Neural progenitor cell (in vitro differentiated cells): ENCODE measurements around the gene LRRC28. TPM values are rescaled to one million over a fixed set of nuclear protein-coding genes. Genes with fewer than 3 reads are reported as not detected.

Experiments used
- DNase-seq: peaks from one replicate; pipeline ENCODE4 v3.0.0-alpha.2; 2016; ENCODE audit warnings: low spot score
- H2AFZ ChIP-seq: fragments of 200-600 bp; sonication (generic); replicated peaks from 2 replicates; pipeline ENCODE4 v1.6.1; 2016; ENCODE audit warnings: antibody characterized with exemption
- H3F3A ChIP-seq: fragments of 200-600 bp; sonication (generic); 2 replicates; pipeline ENCODE4 v1.6.1; 2016; ENCODE audit warnings: antibody characterized with exemption, low read depth
- H3K27ac ChIP-seq: fragments of 200-600 bp; sonication (generic); 2 replicates; pipeline ENCODE4 v1.5.1; 2016; ENCODE audit warnings: mild to moderate bottlenecking
- H3K27me3 ChIP-seq: fragments of 200-600 bp; sonication (generic); 2 replicates; pipeline ENCODE4 v1.6.1; 2016; ENCODE audit warnings: mild to moderate bottlenecking, moderate library complexity
- H3K36me3 ChIP-seq: fragments of 200-600 bp; sonication (generic); 2 replicates; pipeline ENCODE4 v1.5.1; 2016
- H3K4me1 ChIP-seq: fragments of 200-600 bp; sonication (generic); 2 replicates; pipeline ENCODE4 v1.6.1; 2016; ENCODE audit warnings: mixed run types
- H3K4me2 ChIP-seq: fragments of 200-600 bp; sonication (generic); 2 replicates; pipeline ENCODE4 v1.6.1; 2016
- H3K4me3 ChIP-seq: fragments of 200-600 bp; sonication (generic); 2 replicates; pipeline ENCODE4 v1.5.1; 2016
- H3K79me2 ChIP-seq: fragments of 200-600 bp; sonication (generic); 2 replicates; pipeline ENCODE4 v1.6.1; 2016; ENCODE audit warnings: low read depth
- H3K9ac ChIP-seq: fragments of 200-600 bp; sonication (generic); 2 replicates; pipeline ENCODE4 v1.6.1; 2016
- H3K9me3 ChIP-seq: fragments of 200-600 bp; sonication (generic); 2 replicates; pipeline ENCODE4 v1.5.1; 2016; ENCODE audit warnings: low read depth
- H4K20me1 ChIP-seq: fragments of 200-600 bp; sonication (generic); 2 replicates; pipeline ENCODE4 v1.6.1; 2016; ENCODE audit warnings: low read depth
- H3K27ac Mint-ChIP-seq: 3 replicates; pipeline ENCODE4 v1.8.0; 2021; ENCODE audit warnings: mixed read lengths
- H3K27me3 Mint-ChIP-seq: 2 replicates; pipeline ENCODE4 v1.8.0; 2022; ENCODE audit warnings: low read depth, mild to moderate bottlenecking, inconsistent platforms, moderate library complexity, mixed read lengths; ENCODE audit not compliant: insufficient read depth
- H3K36me3 Mint-ChIP-seq: 3 replicates; pipeline ENCODE4 v1.8.0; 2021; ENCODE audit warnings: mixed read lengths
- H3K4me1 Mint-ChIP-seq: 3 replicates; pipeline ENCODE4 v1.8.0; 2021; ENCODE audit warnings: mixed read lengths
- H3K4me3 Mint-ChIP-seq: 3 replicates; pipeline ENCODE4 v1.8.0; 2021; ENCODE audit warnings: mild to moderate bottlenecking, moderate library complexity, mixed read lengths
- H3K9me3 Mint-ChIP-seq: 3 replicates; pipeline ENCODE4 v1.8.0; 2020; ENCODE audit warnings: mixed read lengths
- CTCF ChIP-seq: fragments of 200-600 bp; sonication (generic); IDR thresholded peaks from 2 replicates; pipeline ENCODE4 v1.5.1; 2017; ENCODE audit warnings: antibody characterized with exemption, mild to moderate bottlenecking
- EZH2 ChIP-seq: fragments of 200-600 bp; sonication (generic); IDR thresholded peaks from 2 replicates; pipeline ENCODE4 v1.6.1; 2017; ENCODE audit warnings: antibody characterized with exemption, mild to moderate bottlenecking, moderate library complexity
- EZH2phosphoT487 ChIP-seq: fragments of 200-600 bp; sonication (generic); IDR thresholded peaks from 2 replicates; pipeline ENCODE4 v1.6.1; 2017; ENCODE audit warnings: antibody characterized with exemption
- total RNA-seq: library from RNA; depleted of rRNA; stranded (reverse); fragments of >200 nt; gene quantifications from 2 replicates; pipeline ENCODE4 v1.2.3, GENCODE V29; 2015; ENCODE audit warnings: low replicate concordance

The LRRC28 gene
- total RNA-seq, 1 donor from 2014 or later: 34.5 TPM

DNA sequence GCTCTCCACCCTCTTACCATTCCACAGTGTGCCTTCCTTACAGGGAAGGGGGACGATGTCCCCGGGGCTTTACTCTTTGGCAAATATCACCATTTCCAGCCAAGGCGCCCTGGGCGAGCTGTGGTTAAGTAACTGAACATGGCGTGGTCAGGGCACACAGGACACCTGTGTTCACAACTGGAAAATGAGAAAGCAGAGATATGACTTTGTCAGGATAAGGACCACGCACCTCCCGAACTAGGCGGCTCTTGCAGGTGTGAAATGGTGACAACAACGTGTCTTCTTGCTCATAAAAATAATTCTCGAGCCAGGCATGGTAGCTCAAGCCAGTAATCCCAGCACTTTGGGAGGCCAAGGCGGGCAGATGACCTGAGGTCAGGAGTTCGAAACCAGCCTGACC lies 154.8 kb downstream of the LRRC28 start:
- Histone ChIP-seq H3K9ac (no peak overlapping the region), H3K4me1 (no peaks in the 10 kb centered on the region), H3F3A (no peaks in the 10 kb centered on the region), H3K27ac (no peak overlapping the region), H3K79me2 (no peaks in the 10 kb centered on the region), H4K20me1 (no peaks in the 10 kb centered on the region), H3K4me2 (no peak overlapping the region), H2AFZ (no peak overlapping the region), H3K36me3 (no peaks in the 10 kb centered on the region), H3K9me3 (no peaks in the 10 kb centered on the region), H3K4me3 (no peak overlapping the region), H3K27me3 (no peaks in the 10 kb centered on the region)
- TF ChIP-seq EZH2: no peak
- TF ChIP-seq EZH2phosphoT487: no peak
- no peak for TF ChIP-seq CTCF
- Mint-ChIP-seq H3K27me3 (peaks cover 2% of the 10 kb centered on the region), H3K4me3 (no peak overlapping the region), H3K4me1 (peaks cover 24% of the 10 kb centered on the region), H3K9me3 (peaks cover 1% of the 10 kb centered on the region), H3K36me3 (no peaks in the 10 kb centered on the region), H3K27ac (no peak overlapping the region)
- DNase-seq: no peak

GRCh38 chr15:99406716-99407487 lies 155.6 kb downstream of the LRRC28 start:
- Histone ChIP-seq H3K4me3 (no peak overlapping the region), H3K27me3 (no peaks in the 10 kb centered on the region), H3F3A (no peaks in the 10 kb centered on the region), H3K79me2 (no peaks in the 10 kb centered on the region), H3K36me3 (no peaks in the 10 kb centered on the region), H3K4me2 (no peak overlapping the region), H3K9me3 (no peaks in the 10 kb centered on the region), H2AFZ (no peak overlapping the region), H3K4me1 (no peaks in the 10 kb centered on the region), H3K9ac (no peak overlapping the region), H4K20me1 (no peaks in the 10 kb centered on the region), H3K27ac (no peak overlapping the region)
- no peak for DNase-seq
- Mint-ChIP-seq H3K9me3 (peaks cover 1% of the 10 kb centered on the region), H3K4me1 (peaks cover 18% of the 10 kb centered on the region), H3K36me3 (no peaks in the 10 kb centered on the region), H3K27me3 (peaks cover 2% of the 10 kb centered on the region), H3K27ac (peak overlapping the region; percentile 60), H3K4me3 (no peak overlapping the region)
- TF ChIP-seq CTCF (no peak), EZH2phosphoT487 (no peak), EZH2 (no peak)

DNA sequence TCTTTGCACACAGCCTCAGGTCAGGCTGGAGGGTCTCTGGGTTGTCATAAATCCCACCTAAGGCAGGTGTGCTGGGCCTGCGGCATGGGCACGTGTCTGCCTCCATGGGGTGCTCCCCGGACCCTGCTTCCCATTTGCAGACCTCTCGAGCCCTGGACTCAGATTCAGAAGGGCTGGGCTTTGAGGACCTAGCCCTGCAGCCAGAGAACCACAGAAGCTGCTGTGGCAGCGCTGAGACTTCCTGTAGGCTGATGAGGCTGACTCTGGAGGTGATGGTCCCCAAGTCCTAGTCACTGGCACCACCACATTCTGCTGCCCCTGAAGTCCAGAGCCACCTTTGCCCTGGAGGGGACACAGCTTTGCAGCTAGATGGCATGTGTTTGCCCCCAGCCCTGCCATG lies 156.4 kb downstream of the LRRC28 start:
- no peaks in the 10 kb centered on the region for H3K36me3 Mint-ChIP-seq
- H3K27ac Mint-ChIP-seq: no peak overlapping the region
- Histone ChIP-seq H3K9ac (no peak overlapping the region), H4K20me1 (no peaks in the 10 kb centered on the region), H3F3A (no peaks in the 10 kb centered on the region), H3K27me3 (no peaks in the 10 kb centered on the region), H3K79me2 (no peaks in the 10 kb centered on the region), H3K27ac (no peak overlapping the region), H3K9me3 (no peaks in the 10 kb centered on the region), H3K4me2 (no peak overlapping the region), H3K36me3 (no peaks in the 10 kb centered on the region), H3K4me1 (no peaks in the 10 kb centered on the region), H2AFZ (no peak overlapping the region), H3K4me3 (no peak overlapping the region)
- H3K9me3 Mint-ChIP-seq: peaks cover 1% of the 10 kb centered on the region
- no peak overlapping the region for H3K4me3 Mint-ChIP-seq
- DNase-seq: no peak
- peaks cover 14% of the 10 kb centered on the region for H3K4me1 Mint-ChIP-seq
- H3K27me3 Mint-ChIP-seq: peaks cover 2% of the 10 kb centered on the region
- TF ChIP-seq CTCF (no peak), EZH2 (no peak), EZH2phosphoT487 (no peak)
